ENCODE data around the gene NDUFAF4.

GRCh38 chr6:96889146-96889545, 8.5 kb downstream of the NDUFAF4 start:
- TF ChIP-seq RAD21 (IDR thresholded peaks at IDR 0.05) (no peak), REST (IDR thresholded peaks at IDR 0.05) (no peak), CTCF (IDR thresholded peaks at IDR 0.05; ENCODE audit: low read depth, low read length, missing input control) (no peak), HNF4G (IDR thresholded peaks at IDR 0.05) (no peak), SP1 (IDR thresholded peaks at IDR 0.05) (no peak), ZBTB33 (IDR thresholded peaks at IDR 0.05) (no peak), JUND (IDR thresholded peaks at IDR 0.05) (no peak)
- TF ChIP-seq, protein P1, sequence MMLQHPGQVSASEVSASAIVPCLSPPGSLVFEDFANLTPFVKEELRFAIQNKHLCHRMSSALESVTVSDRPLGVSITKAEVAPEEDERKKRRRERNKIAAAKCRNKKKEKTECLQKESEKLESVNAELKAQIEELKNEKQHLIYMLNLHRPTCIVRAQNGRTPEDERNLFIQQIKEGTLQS (IDR thresholded peaks at IDR 0.05) = no peak
